ENCODE results near the gene NPAS3.

Gene NPAS3

DNA sequence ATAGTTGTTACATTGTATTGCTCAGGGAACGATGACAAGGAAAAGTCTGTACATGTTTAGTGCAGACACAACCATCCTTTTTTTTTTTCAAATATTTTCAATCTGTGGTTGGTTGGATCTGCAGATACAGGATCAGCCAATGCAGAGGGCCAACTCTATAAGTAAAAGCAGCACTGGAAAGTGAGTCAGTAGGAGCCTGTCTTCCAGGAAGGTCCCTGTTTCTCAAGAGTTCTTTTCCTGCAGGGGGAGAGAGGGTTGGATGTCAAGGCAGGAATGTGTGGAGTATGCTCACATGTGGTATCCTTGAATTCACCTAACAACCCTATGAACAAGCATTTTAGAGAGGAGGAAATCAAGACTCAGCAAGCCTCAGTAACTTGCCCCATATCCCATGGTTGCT, 409.1 kb downstream of the NPAS3 start:
- H3K27ac ChIP-seq, result no peak overlapping the region
- TF ChIP-seq, protein P1, sequence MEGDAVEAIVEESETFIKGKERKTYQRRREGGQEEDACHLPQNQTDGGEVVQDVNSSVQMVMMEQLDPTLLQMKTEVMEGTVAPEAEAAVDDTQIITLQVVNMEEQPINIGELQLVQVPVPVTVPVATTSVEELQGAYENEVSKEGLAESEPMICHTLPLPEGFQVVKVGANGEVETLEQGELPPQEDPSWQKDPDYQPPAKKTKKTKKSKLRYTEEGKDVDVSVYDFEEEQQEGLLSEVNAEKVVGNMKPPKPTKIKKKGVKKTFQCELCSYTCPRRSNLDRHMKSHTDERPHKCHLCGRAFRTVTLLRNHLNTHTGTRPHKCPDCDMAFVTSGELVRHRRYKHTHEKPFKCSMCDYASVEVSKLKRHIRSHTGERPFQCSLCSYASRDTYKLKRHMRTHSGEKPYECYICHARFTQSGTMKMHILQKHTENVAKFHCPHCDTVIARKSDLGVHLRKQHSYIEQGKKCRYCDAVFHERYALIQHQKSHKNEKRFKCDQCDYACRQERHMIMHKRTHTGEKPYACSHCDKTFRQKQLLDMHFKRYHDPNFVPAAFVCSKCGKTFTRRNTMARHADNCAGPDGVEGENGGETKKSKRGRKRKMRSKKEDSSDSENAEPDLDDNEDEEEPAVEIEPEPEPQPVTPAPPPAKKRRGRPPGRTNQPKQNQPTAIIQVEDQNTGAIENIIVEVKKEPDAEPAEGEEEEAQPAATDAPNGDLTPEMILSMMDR (conservative IDR thresholded peaks at IDR 0.05), result no peak

DNA sequence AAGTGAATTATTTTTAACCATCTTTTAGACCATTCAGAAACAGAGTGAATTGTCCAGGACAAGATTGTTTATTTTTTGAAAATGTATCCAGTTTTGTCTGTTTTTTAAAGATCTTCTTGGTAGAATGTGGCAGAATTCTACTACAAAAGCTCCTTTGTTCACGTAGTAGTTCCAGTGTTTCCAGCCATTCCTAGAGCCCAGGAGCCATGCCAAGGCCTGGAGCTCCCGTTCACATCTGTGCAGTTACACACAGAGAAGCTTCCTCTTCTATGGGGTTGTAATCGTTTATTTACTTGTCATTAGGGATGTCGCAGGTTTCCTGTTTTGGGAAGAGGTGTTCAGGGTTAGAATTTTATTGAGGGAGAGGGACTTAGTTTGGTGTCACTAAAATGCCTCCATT, 409.8 kb downstream of the NPAS3 start:
- TF ChIP-seq, protein P1 (conservative IDR thresholded peaks at IDR 0.05), result no peak
- no peak overlapping the region for H3K27ac ChIP-seq

DNA sequence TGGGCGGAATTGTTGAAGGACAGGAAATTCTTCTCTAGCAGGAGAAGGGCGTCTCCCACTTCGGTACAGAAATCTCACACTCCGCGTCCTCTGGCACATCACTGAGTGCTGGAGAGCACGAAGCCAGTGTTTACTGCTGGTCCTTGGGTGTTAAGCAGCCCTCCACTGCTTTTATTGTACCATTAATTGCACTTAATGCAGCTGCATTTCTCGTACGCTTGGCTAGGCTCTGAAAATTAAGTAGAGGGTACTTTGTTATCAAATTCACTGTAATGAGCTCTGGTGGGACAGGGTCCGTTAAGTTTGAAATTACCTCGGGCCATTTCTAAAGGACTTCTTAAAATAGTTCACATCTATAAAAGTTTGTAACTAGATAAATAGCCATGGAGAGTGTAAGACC, 411.2 kb downstream of the NPAS3 start:
- H3K27ac ChIP-seq, result no peak overlapping the region
- TF ChIP-seq, protein P1 (conservative IDR thresholded peaks at IDR 0.05), result no peak

DNA sequence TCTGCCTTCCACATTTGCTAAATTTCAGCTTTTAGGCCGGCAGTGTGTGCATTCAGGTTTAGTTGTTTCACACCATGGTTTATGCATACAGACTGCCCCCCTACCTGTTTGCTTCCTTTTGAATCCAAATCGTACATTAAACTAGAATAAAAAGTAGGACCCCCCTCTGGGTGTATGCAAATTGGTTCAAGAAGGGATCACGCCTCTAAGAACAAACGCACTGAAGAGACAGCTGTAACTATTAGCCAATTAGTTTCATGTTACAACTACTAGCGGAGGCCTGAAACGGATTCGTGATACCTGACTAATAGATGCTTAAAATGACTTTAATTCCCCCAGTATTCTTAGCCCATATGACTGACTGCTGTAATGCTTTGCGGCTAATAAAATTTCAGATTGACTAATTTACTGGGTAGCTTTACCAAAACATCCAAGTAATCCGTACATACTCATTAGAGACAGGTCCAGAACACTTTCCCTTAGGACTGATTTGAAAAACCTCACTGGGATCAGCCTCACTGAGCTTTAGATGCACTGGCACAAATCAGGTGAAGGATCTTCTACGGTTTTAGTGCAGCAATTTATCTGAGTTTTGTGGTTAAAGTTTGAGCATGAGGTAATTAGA, 411.8 kb downstream of the NPAS3 start:
- TF ChIP-seq, protein P1 (conservative IDR thresholded peaks at IDR 0.05), result no peak

DNA sequence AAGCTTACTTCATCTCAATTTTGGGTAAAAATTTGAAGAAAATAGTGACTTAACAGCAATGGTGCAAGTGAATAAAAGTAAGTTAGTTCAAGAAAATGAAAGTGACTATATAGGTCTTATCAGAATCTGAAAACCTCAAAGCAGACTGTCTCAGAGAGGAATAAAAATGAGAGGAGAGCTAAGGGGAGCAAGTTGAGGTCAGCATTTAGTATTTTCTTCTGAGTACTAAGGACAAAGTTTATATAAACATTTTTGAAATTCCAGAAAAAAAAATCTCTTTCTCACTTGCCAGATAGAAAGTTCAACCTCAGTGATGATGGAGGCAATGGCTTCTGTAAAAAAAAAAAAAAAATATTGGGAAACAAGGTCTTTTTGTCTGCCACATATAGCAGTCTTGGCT, 414.1 kb downstream of the NPAS3 start:
- TF ChIP-seq, protein P1 (conservative IDR thresholded peaks at IDR 0.05), result no peak
- no peak overlapping the region for H3K27ac ChIP-seq

More for the DNA sequence above, 411.8 kb downstream of the NPAS3 start:
- no peak overlapping the region for H3K27ac ChIP-seq

DNA sequence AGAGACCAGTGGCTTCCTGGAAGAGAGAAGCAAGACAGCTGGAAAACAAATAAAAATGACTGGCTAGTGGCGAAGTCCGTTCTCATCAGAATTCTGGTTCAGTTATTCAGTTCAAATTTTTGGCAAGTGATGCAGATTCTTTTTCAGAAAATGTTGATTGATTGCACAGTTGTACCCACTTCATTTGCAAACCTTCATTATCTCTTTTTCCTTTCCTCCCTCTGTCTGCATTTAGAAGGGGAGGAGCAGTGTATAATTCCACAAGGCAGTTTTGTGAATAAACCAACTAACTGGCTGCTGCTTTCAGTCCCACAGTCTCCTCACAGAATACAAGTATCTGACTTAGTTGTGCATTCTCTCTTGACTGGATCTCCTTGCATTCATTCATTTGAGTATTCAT, 417.5 kb downstream of the NPAS3 start:
- TF ChIP-seq, protein P1 (conservative IDR thresholded peaks at IDR 0.05), result no peak
- H3K27ac ChIP-seq, result no peak overlapping the region

DNA sequence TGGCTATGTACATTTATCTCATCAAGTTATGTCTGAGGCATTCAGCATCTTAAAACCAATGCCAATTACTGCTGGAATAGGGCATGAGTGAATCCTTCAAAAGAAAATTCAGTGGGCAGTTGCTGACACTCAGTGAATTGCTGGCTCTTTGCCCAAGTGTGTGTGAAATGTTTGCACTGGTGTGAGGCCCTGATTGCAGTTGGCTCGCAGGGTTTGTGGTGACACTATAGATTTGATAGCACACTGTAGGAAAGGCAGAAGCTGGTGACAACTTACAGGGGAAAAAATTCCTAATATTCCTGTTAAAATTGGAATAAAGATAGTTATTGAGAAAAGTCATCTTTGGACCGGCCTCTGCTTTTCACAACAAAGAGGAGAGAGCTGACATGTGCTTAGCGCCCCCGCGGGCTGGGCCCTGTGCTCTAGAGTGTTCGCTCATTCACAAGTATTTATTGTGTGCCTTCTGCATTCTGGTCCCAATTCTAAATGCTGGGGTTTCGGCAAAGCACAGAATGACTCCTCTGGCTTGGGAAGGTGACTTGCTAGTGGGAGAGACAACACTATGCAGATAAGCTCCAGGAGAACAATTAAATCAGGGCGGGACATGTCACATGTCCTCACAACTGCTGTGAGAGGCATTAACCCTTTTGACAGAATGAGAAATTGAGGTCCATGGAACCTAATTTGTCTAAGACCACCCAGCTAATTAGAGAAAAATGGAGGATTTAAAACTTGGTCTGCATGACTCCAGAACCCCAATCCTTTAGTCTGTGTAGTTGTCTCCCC, 418.7 kb downstream of the NPAS3 start:
- no peak overlapping the region for H3K27ac ChIP-seq
- TF ChIP-seq, protein P1 (conservative IDR thresholded peaks at IDR 0.05), result no peak

Data from VCaP (cell line).